GM18508 (cell line): ENCODE measurements around the gene ELL2.
A peak's percentile ranks its signal among the peaks of the same experiment; 100 is the strongest.
"Not testable (repeated sequence)": the region's sequence is repeated elsewhere in the genome, so short reads cannot be mapped to it uniquely, and the experiment has no call there.

Experiments
- ATAC-seq: cut with Tn5 transposase; IDR thresholded peaks from one replicate; pipeline ENCODE4 v1.9.1; 2021; ENCODE audit warnings: moderate number of reproducible peaks; ENCODE audit not compliant: insufficient read depth, unreplicated experiment

ELL2 gene

GRCh38 chr5:95866435-95867040 is 95.1 kb downstream of the ELL2 start:
- no peak for ATAC-seq

- ATAC-seq: no peak
Observed at GRCh38 chr5:95864944-95865504, 96.6 kb downstream of the ELL2 start.

GRCh38 chr5:95864456-95864855 is 97.2 kb downstream of the ELL2 start:
- no peak for ATAC-seq

- no peak for ATAC-seq
Observed at GRCh38 chr5:95863383-95863757, 98.3 kb downstream of the ELL2 start.

- ATAC-seq: no peak
Observed at GRCh38 chr5:95862671-95863382, 98.8 kb downstream of the ELL2 start.

- no peak for ATAC-seq
Observed at GRCh38 chr5:95861864-95862561, 99.6 kb downstream of the ELL2 start.

GRCh38 chr5:95861221-95861863 is 100.3 kb downstream of the ELL2 start:
- ATAC-seq: no peak

GRCh38 chr5:95859661-95860060 is 102.0 kb downstream of the ELL2 start:
- no peak for ATAC-seq

GRCh38 chr5:95858661-95859595 is 102.7 kb downstream of the ELL2 start:
- ATAC-seq: peak; percentile 89

- no peak for ATAC-seq
Observed at GRCh38 chr5:95858023-95858461, 103.6 kb downstream of the ELL2 start.

GRCh38 chr5:95857185-95857945 is 104.3 kb downstream of the ELL2 start:
- ATAC-seq: no peak

- ATAC-seq: no peak
Observed at GRCh38 chr5:95856501-95856981, 105.1 kb downstream of the ELL2 start.

- ATAC-seq: no peak
Observed at GRCh38 chr5:95853490-95853889, 108.2 kb downstream of the ELL2 start.

- no peak for ATAC-seq
Observed at GRCh38 chr5:95852567-95852966, 109.1 kb downstream of the ELL2 start.

- not testable (repeated sequence) for ATAC-seq
Observed at GRCh38 chr5:95851141-95851540, 110.5 kb downstream of the ELL2 start.

GRCh38 chr5:95850391-95850894 is 111.2 kb downstream of the ELL2 start:
- no peak for ATAC-seq

GRCh38 chr5:95848701-95849100 is 113.0 kb downstream of the ELL2 start:
- no peak for ATAC-seq

- no peak for ATAC-seq
Observed at GRCh38 chr5:95847261-95847592, 114.4 kb downstream of the ELL2 start.
